IPS-NIHi7 (cell line): ENCODE measurements around the gene AMPH.

ENCODE experiments used
- DNase-seq: peaks from one replicate; pipeline ENCODE4 v3.0.0; 2012; ENCODE audit warnings: mixed read lengths; ENCODE audit errors: extremely low spot score

AMPH gene

DNA sequence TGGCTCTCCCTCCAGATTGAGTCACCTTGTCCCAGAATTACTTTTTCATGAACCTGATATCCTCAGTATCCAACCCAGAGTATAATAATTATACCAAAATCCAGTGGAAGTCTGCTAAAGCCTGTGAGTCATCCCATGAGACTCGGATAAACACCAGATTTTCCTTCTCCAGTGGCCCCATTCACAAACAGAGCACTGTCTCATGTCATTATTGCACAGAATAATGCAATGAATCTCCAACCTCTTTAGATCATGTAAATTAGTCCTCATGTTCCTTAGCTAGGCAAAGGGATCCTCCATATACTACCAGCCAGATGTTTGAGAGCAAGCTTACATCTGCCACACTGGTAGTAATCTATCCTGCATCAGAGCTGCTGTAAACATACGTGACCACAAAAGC is 89.0 kb downstream of the AMPH start:
- DNase-seq, result no peak

DNA sequence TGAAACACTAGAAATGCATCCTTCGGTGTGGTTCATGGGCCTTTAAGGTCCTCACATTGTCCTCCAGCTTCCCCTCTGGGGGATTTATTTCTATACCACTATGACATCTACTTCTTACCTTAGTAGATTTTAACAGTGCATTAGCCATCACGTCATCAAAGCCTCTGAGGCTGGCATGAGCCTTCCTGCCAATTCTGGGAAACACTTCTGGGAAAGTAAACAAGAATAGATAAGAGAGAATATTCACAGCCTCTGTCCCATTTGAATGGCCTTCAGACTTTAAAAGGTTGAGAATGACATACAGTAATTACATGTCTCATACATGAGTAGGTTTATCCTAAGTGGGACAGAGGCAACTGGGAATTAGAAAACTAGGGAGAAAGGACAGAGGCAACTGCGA is 89.7 kb downstream of the AMPH start:
- DNase-seq, result no peak

DNA sequence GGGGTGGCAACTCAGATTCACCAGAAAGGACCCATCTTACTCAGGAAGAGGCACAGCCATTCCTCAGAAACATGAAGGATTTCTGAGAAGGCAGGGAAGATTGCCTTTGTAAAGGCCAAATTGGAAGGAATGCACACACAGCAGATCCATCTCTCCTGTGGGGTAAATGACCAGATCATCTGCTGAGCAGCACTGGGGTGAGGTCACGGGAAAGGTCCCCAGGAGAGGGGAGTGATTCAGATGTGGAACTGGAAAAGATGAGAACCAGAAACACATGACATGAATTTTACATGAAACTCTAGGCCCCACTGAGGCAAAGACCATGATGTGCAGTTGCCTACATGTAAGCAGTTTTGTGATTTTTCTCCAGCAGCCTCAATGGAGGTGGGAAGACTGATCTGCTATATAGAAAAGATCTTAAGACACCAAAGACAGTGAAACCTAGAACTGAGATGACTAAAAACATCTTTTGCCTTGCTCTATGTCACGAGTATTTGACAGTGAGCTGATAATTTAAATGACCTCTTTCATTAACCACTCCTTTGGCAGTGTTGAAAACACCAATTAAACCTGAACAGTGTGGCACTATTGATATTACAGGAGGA is 91.6 kb downstream of the AMPH start:
- no peak for DNase-seq

DNA sequence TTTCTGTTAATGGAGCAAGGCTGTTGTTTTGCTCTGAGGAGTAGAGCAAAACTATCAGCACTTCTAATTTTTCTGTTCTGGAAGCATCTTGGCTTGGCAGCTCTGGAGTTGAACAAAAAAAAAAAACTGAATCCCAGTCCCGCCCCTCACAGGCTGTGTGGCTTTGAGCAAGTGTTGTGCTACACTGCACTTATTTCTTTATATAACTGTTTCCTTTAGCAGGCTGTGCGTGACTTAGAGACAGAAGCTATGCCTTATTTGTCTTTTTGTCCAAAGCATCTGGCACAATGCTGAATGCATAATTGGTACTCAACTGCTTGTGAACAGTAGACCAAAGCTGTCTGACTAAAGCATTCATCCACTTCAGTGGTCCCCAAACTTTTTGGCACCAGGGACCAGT is 96.1 kb downstream of the AMPH start:
- no peak for DNase-seq

DNA sequence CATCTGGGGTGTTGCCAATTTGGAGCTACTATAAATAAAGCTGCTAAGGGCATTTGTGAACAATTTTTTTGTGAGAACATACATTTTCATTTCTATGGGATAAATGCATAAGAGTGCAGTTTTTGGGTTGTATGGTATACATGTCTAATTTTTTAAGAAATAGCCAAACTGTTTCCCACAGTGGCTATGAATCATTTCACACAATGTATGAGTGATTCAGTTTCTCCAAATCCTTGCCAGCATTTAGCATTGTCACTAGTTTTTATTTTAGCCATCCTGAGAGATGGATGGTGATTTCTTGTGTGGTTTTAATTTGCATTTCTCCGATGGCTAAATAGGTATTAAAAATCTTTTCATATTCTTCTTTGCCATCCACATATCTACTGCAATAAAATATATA is 105.3 kb downstream of the AMPH start:
- no peak for DNase-seq

DNA sequence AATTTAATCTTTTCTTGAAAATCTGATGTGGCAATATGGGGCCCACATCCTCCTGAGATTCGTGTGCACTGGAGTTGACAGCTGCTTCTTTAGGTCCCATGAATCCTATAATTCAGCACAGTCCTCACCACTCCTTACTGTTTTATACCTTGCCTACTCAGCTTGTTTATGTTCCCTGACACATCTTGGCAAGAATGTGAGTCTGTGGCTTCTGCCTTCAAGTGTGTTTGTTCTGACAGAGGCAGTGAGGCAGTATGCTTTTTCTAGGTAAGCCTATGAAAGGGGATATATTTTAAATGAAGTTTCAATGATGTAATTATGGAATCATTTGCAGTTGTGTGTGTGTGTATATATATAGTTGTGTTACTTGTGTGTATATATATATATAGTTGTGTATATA is 106.4 kb downstream of the AMPH start:
- DNase-seq, result no peak

DNA sequence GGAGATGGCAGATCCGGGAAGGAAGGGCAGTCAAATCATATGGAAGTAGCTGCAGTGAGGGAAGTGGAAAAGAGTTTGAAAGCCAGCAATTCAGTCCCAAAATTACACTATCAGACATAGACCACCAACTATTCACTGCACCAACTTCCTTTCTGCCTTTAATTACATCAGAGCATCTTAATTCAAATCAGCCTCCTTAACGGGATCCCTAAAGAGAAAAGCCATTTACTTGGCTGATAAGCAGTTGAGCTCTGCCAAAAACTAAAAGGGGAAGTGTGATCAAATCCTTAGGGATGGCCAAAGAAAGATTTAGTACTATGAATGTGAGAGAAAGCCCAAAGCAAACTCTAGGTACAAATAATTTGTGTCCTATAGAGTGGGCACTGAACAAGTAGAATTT is 110.4 kb downstream of the AMPH start:
- no peak for DNase-seq

DNA sequence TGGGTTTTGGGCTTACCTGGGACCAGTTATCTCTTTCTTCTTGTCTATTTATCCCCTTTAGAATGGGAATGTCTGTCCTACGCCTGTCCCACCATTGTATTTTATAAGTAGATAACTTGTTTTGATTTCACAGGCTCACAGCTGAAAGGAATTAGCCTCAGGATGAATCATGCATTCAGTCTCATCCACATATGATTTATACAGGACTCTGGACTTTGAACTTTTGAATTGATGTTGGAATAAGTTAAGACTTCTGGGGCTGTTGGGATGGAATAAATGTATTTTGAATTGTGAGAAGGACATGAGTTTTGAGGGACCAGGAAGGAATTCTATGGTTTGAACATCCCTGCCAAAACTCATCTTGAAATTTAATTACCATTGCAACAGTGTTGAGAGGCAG is 112.6 kb downstream of the AMPH start:
- no peak for DNase-seq

DNA sequence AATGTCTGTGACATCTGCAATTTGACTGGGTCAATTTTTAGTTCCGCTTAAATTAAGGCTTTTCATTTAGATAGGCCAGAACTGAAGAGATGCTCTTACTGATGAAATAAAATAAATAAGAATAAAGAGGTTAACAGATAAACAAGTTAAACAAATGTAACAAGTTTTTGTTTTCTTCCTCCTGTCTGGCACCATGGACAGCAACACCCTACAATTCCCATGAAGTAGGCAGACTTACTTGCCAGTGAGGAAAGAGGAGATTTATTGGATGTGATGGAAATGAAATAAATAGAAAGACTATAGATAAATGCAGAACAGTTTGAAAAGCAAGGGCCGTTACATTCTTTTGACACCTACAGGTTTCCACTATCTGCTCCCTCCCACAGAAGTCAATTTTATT is 118.5 kb downstream of the AMPH start:
- no peak for DNase-seq

DNA sequence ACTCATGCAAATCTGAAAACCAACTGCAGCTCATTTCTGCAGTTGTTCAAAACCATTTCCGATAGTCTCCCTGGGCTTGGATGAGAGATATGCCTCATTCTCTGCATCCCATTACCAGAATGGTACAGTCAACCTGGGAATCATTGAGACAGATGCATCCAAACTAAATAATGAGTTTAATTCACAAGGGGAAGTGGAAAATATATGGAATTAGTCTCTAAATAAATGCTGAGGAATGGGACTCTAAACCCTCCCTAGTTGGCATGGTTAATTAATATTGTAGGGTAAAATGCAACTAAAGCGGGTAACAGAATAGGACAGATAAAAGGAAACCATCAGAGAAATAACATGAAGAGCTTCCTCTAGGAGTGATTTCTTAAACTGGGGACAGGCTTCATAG is 118.9 kb downstream of the AMPH start:
- DNase-seq, result no peak

DNA sequence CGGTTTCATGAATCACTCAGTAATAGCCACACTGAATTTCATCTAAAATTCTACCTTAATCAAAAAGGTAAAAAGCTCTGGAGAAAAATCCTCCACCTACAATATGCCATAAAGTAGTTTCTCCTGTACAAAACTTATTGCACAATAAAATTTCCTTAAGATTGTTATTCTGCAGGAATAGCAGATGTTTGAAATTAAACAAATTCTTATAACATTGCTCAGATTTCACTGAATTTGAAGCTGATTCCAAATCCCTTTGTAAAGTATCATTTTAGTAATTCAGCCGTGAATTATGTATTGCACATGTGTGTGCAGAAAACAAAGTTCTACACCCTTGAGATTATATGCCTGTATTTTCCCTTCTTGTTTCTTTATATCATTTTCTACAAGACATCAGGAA is 123.8 kb downstream of the AMPH start:
- DNase-seq, result no peak

DNA sequence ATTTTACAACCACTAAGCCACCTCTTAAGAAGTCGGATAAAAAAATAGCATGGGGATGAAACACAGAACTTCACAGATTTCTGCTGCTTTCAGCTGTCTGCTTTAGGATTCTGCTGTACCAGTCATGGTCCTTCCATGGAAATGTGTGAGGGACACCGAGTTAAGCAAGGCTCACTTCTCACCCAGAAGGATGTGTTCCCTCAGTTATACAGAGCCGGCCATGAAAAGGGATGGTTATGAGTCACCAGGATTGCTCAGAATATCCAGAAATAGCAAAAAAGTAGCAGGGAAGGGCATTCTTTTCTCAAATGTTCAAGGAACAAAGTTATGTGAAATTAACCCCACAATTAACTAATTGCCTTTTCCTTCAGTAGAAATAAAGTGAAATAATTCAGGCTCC is 124.4 kb downstream of the AMPH start:
- no peak for DNase-seq

DNA sequence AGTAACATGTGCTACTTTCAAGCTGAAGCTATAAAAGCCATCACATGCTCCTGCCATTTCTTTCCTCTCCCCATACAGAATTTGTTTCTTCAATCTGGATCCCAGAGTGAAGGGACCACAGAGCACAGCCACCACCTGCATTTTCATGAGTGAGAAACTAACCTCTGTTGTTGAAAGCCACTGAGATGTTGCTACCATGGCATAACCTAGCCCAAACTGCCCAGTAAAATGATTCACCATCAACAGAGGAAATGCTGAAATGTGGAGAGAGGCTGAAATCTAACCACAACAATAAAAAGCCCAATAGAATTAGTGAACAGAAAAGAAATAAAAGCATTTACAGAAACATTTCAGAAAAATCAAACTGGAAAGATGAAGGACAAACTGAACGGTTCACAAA is 125.2 kb downstream of the AMPH start:
- DNase-seq, result no peak

DNA sequence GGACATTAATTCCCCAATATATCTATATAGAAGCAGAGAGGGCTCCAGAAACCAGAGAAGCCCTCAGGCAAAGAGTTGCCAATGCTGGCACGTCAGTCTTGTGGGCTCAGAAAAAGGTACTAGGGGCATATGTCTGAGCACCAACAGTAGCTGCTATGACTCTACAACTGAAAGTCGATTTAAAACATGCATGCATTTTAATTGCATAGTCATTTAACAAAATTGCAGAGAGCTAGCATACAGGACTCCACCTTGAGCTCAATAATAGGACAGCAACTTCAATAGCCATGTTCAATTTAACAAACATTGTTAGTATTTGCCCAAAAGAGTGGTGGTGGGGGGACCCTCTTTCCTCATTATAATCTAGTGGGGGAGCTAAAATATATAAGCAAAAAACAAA is 126.5 kb downstream of the AMPH start:
- DNase-seq, result no peak

DNA sequence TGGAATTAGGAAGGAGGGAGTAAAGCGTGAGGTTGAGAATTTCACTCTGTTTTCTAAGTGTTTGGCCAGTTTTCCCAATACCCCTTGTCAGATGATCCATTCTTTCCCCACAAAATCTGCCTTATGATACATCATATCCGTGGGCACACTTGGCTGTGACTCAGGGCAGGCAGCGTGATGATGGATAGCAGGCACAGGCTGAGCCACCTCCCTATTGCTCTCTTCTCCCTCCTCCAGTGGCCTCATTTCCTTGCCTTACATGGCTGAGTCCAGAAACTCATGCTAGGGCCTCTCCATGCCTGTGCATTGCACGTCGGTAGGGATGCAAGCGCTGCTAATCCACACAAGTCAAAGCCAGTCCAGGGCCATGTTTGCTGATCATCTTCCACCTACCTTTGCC is 128.3 kb downstream of the AMPH start:
- no peak for DNase-seq

DNA sequence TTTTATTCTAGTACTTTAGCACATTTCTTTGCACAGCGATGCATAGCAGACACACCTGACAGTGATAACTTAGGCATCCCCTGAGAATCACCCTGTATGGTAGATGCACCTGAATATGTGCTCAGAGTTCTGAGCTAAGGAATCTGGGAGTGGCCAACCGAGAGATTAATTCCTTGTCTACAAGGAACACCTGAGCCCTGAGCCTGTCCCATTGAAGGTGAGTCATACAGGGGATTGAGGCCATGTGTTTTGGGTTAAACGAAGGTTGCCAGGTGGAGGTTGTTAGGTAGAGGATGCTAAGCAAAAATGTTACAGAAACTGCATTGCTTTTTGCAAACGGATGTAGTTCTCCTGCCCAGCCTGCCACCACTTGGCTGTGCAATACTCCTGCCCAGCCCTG is 128.9 kb downstream of the AMPH start:
- no peak for DNase-seq

DNA sequence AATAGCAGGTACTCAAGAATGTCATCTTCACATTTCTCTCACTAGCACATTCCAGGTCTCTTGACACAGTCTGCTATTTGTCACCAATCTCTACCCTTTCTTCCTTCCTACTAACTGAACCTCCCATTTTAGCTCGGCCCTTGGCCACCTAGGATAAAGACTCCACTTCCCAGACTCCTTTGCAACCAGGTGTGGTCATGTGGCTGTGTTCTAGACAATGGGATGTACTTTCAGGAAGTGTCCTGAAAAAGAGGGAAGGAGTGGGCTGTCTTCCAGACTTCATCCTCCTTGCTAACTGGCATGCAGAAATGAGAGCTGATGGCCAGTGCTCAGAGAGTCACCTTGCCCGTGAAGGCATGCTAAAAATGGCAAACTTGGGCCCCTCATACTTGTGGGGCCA is 139.2 kb downstream of the AMPH start:
- peak; percentile 32 for DNase-seq

DNA sequence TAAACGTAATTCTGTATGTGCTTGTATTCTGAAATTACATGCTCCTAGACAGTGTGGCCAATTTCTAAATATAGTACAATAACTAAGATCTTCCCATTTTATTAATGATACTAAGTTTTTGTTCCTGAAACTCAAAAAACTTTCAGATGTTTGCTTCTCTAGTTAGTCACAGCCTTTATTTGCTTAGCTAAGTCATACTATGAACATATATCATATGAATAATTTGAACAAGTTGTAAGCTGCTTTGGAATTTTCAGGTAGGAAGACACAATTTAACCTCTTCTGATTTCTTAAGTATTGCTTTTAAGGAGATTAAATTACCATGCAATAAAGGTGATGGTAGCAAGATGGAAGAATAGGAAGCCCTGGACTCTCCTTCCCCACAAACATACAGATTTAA is 148.7 kb downstream of the AMPH start:
- DNase-seq, result no peak

DNA sequence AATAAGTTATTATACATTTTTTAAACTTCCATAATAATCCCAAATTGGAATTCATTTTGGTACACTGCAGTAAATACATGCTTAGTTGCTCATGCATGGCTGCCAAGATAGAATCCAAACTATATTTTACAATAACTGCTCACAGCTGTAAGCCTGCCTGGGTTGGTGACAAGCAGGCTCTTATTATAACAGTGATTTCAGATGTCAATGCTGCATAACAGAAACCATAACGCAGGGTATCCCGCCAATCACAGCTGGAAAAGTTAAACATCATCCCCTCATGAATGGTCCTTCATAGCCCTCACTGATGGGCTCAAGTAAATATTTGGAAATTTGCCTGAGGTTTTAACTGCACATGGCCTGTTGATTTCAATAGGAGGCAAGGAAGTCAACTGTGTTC is 149.8 kb downstream of the AMPH start:
- no peak for DNase-seq

DNA sequence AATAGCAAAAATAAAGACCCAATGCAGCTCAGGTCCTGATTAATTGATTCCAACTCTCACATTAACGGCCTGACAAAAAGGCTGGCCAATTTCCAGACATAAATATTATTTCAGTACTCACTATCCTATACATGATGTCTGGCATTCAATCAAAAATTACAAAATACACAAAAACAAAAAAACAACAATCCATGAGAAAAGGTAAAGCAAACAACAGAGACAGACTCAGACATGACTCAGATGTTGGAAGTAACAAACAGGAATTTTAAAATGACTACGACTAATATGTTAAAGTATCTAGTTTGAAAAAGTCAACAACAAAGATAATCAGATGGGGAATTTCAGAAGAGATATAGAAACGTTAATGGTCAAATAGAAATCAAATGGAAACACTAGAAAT is 152.8 kb downstream of the AMPH start:
- DNase-seq, result no peak

DNA sequence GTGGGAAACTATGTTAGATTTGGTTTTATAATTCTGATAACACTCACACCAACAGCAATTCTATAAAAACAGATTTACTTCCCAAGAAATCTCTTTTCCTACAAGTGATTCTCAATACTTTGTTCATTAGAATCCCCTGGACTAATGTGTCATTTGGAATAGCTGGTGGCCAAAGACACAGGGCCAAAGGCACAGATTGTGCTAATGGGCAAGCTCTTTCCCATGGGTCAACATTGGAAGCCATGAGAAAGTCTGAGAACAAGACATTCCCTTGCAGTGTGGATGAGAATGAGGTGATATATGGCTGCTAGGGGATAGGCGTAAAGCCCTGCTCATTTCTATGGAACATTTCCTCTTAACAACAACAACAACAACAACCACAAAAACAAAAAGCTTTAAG is 153.8 kb downstream of the AMPH start:
- no peak for DNase-seq

DNA sequence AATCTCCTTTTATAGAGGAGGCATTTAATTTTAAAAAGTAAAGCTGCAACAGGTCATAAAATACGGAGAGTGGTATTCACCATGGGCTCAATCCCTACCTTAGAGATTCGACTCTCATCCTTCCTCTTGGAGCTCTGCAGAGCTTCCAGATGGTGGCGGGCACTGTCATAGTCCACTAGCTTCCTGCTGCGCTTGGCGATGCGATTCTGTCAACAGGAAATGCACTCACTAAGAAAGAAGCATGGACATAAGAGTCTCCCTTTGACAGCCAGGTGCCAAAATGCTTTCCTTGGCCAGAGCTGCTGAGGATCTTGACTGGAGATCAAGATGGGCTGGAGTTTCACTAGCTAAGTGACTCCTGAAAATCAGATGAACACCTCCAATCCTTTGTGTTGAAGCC is 154.4 kb downstream of the AMPH start:
- no peak for DNase-seq

DNA sequence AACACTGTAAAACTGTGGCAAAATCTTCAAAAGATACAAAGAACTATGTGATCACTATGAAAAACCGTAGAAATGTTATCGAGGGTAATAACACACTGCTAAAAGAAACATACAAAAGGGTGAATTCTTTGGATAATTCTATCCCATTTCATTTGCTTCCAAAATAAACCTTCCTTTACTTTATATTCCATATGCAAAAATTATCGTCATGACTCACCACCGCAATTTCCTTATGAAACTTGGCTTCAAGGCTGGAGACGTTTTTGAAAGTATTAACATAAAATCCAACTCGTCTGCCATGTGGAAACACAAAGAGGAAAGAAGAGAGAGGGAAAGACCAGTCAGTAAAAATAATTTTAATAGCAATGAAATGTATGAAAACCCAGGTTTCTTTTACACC is 165.2 kb downstream of the AMPH start:
- no peak for DNase-seq

DNA sequence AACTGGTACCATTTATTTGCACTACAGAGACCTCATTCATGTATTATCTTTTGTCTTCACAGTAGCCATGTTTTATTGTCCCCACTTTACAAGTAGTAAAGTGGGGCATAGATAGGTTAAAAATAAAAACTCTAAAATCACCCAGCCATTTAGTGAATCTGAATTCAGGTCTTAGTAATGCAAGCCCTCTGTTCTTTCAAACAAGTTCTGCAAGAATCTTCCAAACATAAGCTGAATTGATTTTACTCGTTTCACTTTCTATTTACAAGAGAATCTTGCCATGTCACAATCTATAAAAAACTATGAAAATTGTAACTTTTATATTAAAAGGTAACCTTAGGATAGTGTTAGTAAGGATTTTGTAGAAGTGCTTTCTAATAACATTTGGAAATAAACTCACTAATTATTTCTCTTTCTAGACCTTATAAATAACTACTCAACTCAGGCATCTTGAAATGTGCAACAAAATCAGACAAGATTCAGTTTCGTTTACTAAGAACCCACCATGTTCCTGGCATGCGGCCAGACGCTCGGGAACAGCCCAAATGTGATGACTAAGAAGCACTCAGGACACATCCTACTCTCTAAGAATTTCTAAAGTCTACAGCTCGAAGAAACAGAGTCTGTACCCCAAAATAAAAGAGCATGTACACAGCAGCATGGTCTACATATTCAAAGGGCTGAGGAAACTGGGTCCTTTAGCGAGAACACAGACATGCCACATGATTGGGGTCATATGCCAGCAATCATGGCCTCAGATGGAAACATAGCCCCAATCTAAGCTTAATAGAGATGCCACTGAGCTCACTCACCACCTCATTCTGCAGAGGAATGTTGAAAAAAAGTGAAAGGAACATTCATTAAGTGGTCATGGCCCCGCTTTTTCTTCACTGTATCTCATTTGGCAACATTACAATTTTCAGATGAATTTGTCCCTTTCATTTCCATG is 167.6 kb downstream of the AMPH start:
- DNase-seq, result no peak
